Astrocyte (in vitro differentiated cells and primary cell): ENCODE results near the gene ADAMTS6. TPM values are rescaled to one million over a fixed set of nuclear protein-coding genes. Genes with fewer than 3 reads are reported as not detected.

Source experiments
- DNase-seq: peaks from one replicate; pipeline ENCODE4 v3.0.0-alpha.2; 2010; ENCODE audit warnings: low read depth
- FAIRE-seq: peaks from 2 replicates; lab custom pipeline; 2011; peaks lifted over from hg19 to GRCh38; lab: Jason Lieb, UNC
- H2AFZ ChIP-seq: 2 replicates; pipeline ENCODE4 v1.6.0; 2012; ENCODE audit warnings: low read depth, low read length, inconsistent platforms
- H3K27ac ChIP-seq: 2 replicates; pipeline ENCODE4 v1.5.1; 2011; ENCODE audit warnings: low read depth, low read length, inconsistent platforms
- H3K27me3 ChIP-seq: 2 replicates; pipeline ENCODE4 v1.6.0; 2011; ENCODE audit warnings: low read length, inconsistent platforms; ENCODE audit not compliant: insufficient read depth
- H3K36me3 ChIP-seq: 2 replicates; pipeline ENCODE4 v1.5.1; 2011; ENCODE audit warnings: low read length, inconsistent platforms; ENCODE audit not compliant: insufficient read depth
- H3K4me1 ChIP-seq: 2 replicates; pipeline ENCODE4 v1.5.1; 2011; ENCODE audit warnings: low read length, inconsistent platforms; ENCODE audit not compliant: insufficient read depth
- H3K4me2 ChIP-seq: 2 replicates; pipeline ENCODE4 v1.6.0; 2012; ENCODE audit warnings: low read length, inconsistent platforms
- H3K4me3 ChIP-seq: 2 replicates; pipeline ENCODE4 v1.5.1; 2011; ENCODE audit warnings: low read depth, mild to moderate bottlenecking, low read length, inconsistent platforms; ENCODE audit not compliant: insufficient read depth
- H3K79me2 ChIP-seq: 2 replicates; pipeline ENCODE4 v1.6.0; 2012; ENCODE audit warnings: mild to moderate bottlenecking, low read length, inconsistent platforms; ENCODE audit not compliant: insufficient read depth
- H3K9ac ChIP-seq: 2 replicates; pipeline ENCODE4 v1.6.0; 2012; ENCODE audit warnings: mild to moderate bottlenecking, low read length, inconsistent platforms
- H3K9me3 ChIP-seq: 2 replicates; pipeline ENCODE4 v1.5.1; 2012; ENCODE audit warnings: low read depth, mild to moderate bottlenecking, low read length, inconsistent platforms; ENCODE audit not compliant: insufficient read depth
- H4K20me1 ChIP-seq: 2 replicates; pipeline ENCODE4 v1.6.0; 2012; ENCODE audit warnings: low read length, inconsistent platforms; ENCODE audit not compliant: insufficient read depth
- H3K27ac Mint-ChIP-seq: one replicate; pipeline ENCODE4 v1.8.0; 2021; ENCODE audit warnings: mild to moderate bottlenecking, mixed read lengths; ENCODE audit not compliant: unreplicated experiment
- H3K27me3 Mint-ChIP-seq: one replicate; pipeline ENCODE4 v1.8.0; 2021; ENCODE audit warnings: low read depth, mixed read lengths; ENCODE audit not compliant: unreplicated experiment
- H3K36me3 Mint-ChIP-seq: one replicate; pipeline ENCODE4 v1.8.0; 2021; ENCODE audit warnings: low read depth, mixed read lengths; ENCODE audit not compliant: unreplicated experiment
- H3K4me1 Mint-ChIP-seq: one replicate; pipeline ENCODE4 v1.8.0; 2021; ENCODE audit warnings: low read depth, mixed read lengths; ENCODE audit not compliant: unreplicated experiment
- H3K4me3 Mint-ChIP-seq: one replicate; pipeline ENCODE4 v1.8.0; 2021; ENCODE audit warnings: mild to moderate bottlenecking, moderate library complexity, mixed read lengths; ENCODE audit not compliant: unreplicated experiment
- H3K9me3 Mint-ChIP-seq: one replicate; pipeline ENCODE4 v1.8.0; 2021; ENCODE audit warnings: mild to moderate bottlenecking, mixed read lengths; ENCODE audit not compliant: unreplicated experiment
- EZH2 ChIP-seq: IDR thresholded peaks from 2 replicates; pipeline ENCODE4 v1.6.1; 2012; ENCODE audit warnings: mild to moderate bottlenecking, low read length, inconsistent platforms; ENCODE audit not compliant: insufficient read depth
- total RNA-seq: library from RNA; stranded (reverse); gene quantifications from 2 replicates; pipeline ENCODE4 v1.2.1, GENCODE V29; 2021
- TF ChIP-seq, protein P1 (sequence below): IDR thresholded peaks from 2 replicates; pipeline ENCODE4 v1.5.1; 2011; ENCODE audit warnings: low read depth, mild to moderate bottlenecking, inconsistent platforms, low read length, moderate library complexity; ENCODE audit not compliant: insufficient read depth

The ADAMTS6 gene
- total RNA-seq, 1 donor from 2014 or later: 27.7 TPM

DNA sequence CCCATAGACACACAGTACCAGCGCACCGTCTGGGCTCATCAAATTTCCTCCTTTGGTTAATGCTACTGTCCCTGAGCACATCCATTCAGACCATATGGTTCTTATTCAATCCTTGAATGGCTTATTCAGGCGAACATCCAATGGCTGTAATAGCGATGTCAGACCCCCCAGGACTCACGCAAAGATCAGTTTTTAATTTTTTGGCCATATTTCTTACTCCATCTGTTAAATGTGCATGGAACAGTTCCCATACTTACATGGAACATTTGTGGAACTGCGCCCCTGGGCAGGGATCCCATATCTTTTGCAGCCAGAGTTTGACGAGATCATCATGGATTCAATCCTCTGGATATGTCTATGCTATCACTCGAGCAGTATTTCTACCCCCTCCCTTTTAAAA is 213.2 kb downstream of the ADAMTS6 start:
- TF ChIP-seq EZH2: no peak
- TF ChIP-seq, protein P1, sequence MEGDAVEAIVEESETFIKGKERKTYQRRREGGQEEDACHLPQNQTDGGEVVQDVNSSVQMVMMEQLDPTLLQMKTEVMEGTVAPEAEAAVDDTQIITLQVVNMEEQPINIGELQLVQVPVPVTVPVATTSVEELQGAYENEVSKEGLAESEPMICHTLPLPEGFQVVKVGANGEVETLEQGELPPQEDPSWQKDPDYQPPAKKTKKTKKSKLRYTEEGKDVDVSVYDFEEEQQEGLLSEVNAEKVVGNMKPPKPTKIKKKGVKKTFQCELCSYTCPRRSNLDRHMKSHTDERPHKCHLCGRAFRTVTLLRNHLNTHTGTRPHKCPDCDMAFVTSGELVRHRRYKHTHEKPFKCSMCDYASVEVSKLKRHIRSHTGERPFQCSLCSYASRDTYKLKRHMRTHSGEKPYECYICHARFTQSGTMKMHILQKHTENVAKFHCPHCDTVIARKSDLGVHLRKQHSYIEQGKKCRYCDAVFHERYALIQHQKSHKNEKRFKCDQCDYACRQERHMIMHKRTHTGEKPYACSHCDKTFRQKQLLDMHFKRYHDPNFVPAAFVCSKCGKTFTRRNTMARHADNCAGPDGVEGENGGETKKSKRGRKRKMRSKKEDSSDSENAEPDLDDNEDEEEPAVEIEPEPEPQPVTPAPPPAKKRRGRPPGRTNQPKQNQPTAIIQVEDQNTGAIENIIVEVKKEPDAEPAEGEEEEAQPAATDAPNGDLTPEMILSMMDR: no peak
- no peak for FAIRE-seq

DNA sequence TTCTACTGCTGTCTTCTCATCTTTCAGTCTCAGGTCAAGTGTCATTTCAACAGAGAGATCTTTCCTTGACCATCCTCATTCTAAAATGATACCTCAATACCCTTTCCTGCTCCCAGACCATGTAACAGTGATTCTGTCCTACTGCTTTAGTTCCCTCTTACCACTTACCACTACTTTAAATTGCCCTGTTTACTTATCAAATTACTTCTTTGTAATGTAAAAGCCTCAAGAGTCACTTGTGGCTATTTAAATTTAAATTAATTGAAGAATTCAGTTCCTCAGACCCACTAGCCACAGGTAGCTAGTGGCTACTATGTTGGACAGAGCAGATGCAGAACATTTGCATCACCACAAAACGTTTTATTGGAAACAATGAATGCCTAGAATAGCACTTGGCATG is 217.3 kb downstream of the ADAMTS6 start:
- H3K27ac Mint-ChIP-seq: no peak overlapping the region
- Histone ChIP-seq H3K27ac (no peak overlapping the region), H3K9me3 (no peaks in the 10 kb centered on the region), H3K4me2 (no peak overlapping the region), H4K20me1 (no peaks in the 10 kb centered on the region), H3K79me2 (no peaks in the 10 kb centered on the region), H3K4me1 (peaks cover 14% of the 10 kb centered on the region), H3K4me3 (no peak overlapping the region), H3K36me3 (peaks cover 14% of the 10 kb centered on the region), H3K27me3 (no peaks in the 10 kb centered on the region), H3K9ac (no peak overlapping the region), H2AFZ (no peak overlapping the region)
- no peak for TF ChIP-seq EZH2
- peaks cover 17% of the 10 kb centered on the region for H3K4me1 Mint-ChIP-seq
- no peak for FAIRE-seq
- peaks cover 11% of the 10 kb centered on the region for H3K36me3 Mint-ChIP-seq
- no peak overlapping the region for H3K4me3 Mint-ChIP-seq
- H3K27me3 Mint-ChIP-seq: no peaks in the 10 kb centered on the region
- no peaks in the 10 kb centered on the region for H3K9me3 Mint-ChIP-seq
- no peak for DNase-seq

More for the DNA sequence above, 213.2 kb downstream of the ADAMTS6 start:
- Histone ChIP-seq H3K4me2 (no peak overlapping the region), H3K4me3 (no peak overlapping the region), H4K20me1 (no peaks in the 10 kb centered on the region), H3K4me1 (no peaks in the 10 kb centered on the region), H3K9me3 (no peaks in the 10 kb centered on the region), H3K79me2 (no peaks in the 10 kb centered on the region), H3K36me3 (peaks cover 16% of the 10 kb centered on the region), H2AFZ (no peak overlapping the region), H3K27me3 (no peaks in the 10 kb centered on the region), H3K27ac (no peak overlapping the region), H3K9ac (no peak overlapping the region)
- H3K27ac Mint-ChIP-seq: no peak overlapping the region
- no peak for DNase-seq
- H3K27me3 Mint-ChIP-seq: no peaks in the 10 kb centered on the region
- H3K4me1 Mint-ChIP-seq: peaks cover under 1% of the 10 kb centered on the region
- no peak overlapping the region for H3K4me3 Mint-ChIP-seq
- no peaks in the 10 kb centered on the region for H3K9me3 Mint-ChIP-seq
- H3K36me3 Mint-ChIP-seq: peaks cover 5% of the 10 kb centered on the region

DNA sequence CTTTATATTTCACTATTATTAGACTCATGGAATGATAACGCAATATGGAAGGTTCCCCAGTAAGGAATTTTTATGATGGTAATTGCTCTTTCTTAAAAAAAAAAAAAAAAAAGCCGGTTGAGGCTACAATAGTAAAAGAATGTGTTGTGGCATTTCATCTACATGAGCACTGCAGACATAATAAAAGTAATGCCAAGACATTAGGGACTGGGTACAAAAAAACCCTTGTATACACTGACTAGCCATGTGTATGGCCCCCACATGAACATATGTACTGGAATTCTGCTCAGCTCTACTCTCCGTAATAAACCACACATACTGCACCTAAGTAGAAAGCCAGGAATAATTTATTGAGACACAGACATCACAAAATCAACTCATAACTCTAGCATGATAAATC is 218.4 kb downstream of the ADAMTS6 start:
- H3K9me3 ChIP-seq: no peaks in the 10 kb centered on the region
- H3K9me3 Mint-ChIP-seq: no peaks in the 10 kb centered on the region
- no peak overlapping the region for H3K27ac Mint-ChIP-seq
- DNase-seq (peak; percentile 64), FAIRE-seq (peak; percentile 56)
- H3K4me3 Mint-ChIP-seq: no peak overlapping the region
- H4K20me1 ChIP-seq: no peaks in the 10 kb centered on the region
- H3K4me3 ChIP-seq: no peak overlapping the region
- H3K27ac ChIP-seq: no peak overlapping the region
- H3K4me1 ChIP-seq: peaks cover 14% of the 10 kb centered on the region
- no peaks in the 10 kb centered on the region for H3K27me3 Mint-ChIP-seq
- H3K9ac ChIP-seq: no peak overlapping the region
- TF ChIP-seq, protein P1: no peak
- no peak for TF ChIP-seq EZH2
- no peaks in the 10 kb centered on the region for H3K27me3 ChIP-seq
- peaks cover 16% of the 10 kb centered on the region for H3K36me3 ChIP-seq
- peaks cover 16% of the 10 kb centered on the region for H3K36me3 Mint-ChIP-seq
- H2AFZ ChIP-seq: no peak overlapping the region
- no peaks in the 10 kb centered on the region for H3K79me2 ChIP-seq
- peaks cover 17% of the 10 kb centered on the region for H3K4me1 Mint-ChIP-seq
- H3K4me2 ChIP-seq: peak overlapping the region; percentile 7
